GM21786 (cell line): Measurements from ENCODE around the gene TEX22.

Source experiments
- ATAC-seq: cut with Tn5 transposase; IDR thresholded peaks from one replicate; pipeline ENCODE4 v1.9.1; 2021; ENCODE audit not compliant: unreplicated experiment

The TEX22 gene

GRCh38 chr14:105384041-105384557 lies 14.2 kb upstream of the TEX22 start:
- no peak for ATAC-seq

- no peak for ATAC-seq
These were observed 13.6 kb upstream of the TEX22 start for GRCh38 chr14:105384605-105385321.

GRCh38 chr14:105385322-105385637 lies 13.1 kb upstream of the TEX22 start:
- no peak for ATAC-seq

- ATAC-seq: no peak
These were observed 12.5 kb upstream of the TEX22 start for GRCh38 chr14:105385698-105386365.

- no peak for ATAC-seq
These were observed 11.5 kb upstream of the TEX22 start for GRCh38 chr14:105386581-105387529.

GRCh38 chr14:105387530-105387922 lies 10.8 kb upstream of the TEX22 start:
- ATAC-seq: no peak

GRCh38 chr14:105388110-105388951 lies 10.0 kb upstream of the TEX22 start:
- ATAC-seq: no peak

GRCh38 chr14:105388976-105389375 lies 9.4 kb upstream of the TEX22 start:
- ATAC-seq: no peak

GRCh38 chr14:105389534-105389933 lies 8.8 kb upstream of the TEX22 start:
- ATAC-seq: no peak

- ATAC-seq: no peak
These were observed 8.1 kb upstream of the TEX22 start for GRCh38 chr14:105389976-105390848.

GRCh38 chr14:105390849-105391500 lies 7.4 kb upstream of the TEX22 start:
- no peak for ATAC-seq

- ATAC-seq: no peak
These were observed 6.8 kb upstream of the TEX22 start for GRCh38 chr14:105391541-105391940.

GRCh38 chr14:105392131-105393090 lies 5.9 kb upstream of the TEX22 start:
- ATAC-seq: no peak

- ATAC-seq: no peak
These were observed 5.2 kb upstream of the TEX22 start for GRCh38 chr14:105393151-105393550.

GRCh38 chr14:105394714-105395537 lies 3.4 kb upstream of the TEX22 start:
- ATAC-seq: no peak

GRCh38 chr14:105395538-105395854 lies 2.8 kb upstream of the TEX22 start:
- no peak for ATAC-seq

- ATAC-seq: no peak
These were observed 897 bp upstream of the TEX22 start for GRCh38 chr14:105397350-105397931.
